ENCODE results near the gene ANTXR1.

DNA sequence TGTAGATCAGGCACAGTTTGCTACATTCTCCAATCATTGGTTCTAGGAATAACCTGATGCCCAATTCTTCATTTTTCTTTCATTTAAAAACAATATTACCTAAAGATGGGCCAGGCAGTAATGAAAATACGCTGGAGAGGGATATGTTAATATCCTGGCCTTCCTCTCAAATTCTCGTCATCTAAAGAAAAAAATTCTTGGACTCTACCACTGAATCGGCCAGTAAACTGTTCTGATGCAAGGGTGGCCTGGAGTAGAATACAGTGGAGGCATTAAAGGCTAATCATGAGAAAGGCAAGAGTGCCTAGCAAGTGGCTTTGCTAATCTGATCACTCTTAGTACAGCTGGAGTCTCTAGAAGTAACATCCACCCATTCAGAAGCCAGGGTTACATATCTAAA is 157.7 kb downstream of the ANTXR1 start:
- TF ChIP-seq EZH2 (IDR thresholded peaks at IDR 0.05; ENCODE audit: borderline replicate concordance, low read depth, low read length, severe bottlenecking): no peak
- no peak for TF ChIP-seq CTCF (IDR thresholded peaks at IDR 0.05; ENCODE audit: borderline replicate concordance, extremely low read depth, low read length, poor library complexity, severe bottlenecking)

Measured in DND-41 (cell line).